GM18870 (cell line): ENCODE results near the gene HIP1R.
"Not testable (repeated sequence)": the region's sequence is repeated elsewhere in the genome, so short reads cannot be mapped to it uniquely, and the experiment has no call there.

Experiments
- ATAC-seq: cut with Tn5 transposase; IDR thresholded peaks from one replicate; pipeline ENCODE4 v1.9.1; 2021; ENCODE audit warnings: moderate library complexity; ENCODE audit not compliant: unreplicated experiment

The HIP1R gene

DNA sequence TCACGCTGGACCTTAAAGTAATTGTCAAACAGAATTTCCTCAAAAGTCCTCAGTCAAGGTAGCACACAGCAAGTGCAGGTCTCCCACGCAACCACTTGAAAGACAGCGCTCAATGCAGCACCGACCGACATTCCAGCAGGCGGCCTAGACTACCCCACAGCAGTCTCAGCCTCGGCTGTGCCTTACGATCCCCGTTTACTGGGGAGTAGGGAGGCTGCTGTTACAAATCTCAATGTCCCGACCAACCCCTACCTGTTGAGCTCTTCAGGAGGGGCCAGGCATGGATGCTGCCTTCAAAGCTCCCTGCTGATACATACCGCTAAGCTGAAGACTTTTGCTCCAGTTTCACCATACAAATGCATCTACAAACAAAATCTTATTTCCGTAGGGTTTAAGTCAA is 38.8 kb downstream of the HIP1R start:
- no peak for ATAC-seq

DNA sequence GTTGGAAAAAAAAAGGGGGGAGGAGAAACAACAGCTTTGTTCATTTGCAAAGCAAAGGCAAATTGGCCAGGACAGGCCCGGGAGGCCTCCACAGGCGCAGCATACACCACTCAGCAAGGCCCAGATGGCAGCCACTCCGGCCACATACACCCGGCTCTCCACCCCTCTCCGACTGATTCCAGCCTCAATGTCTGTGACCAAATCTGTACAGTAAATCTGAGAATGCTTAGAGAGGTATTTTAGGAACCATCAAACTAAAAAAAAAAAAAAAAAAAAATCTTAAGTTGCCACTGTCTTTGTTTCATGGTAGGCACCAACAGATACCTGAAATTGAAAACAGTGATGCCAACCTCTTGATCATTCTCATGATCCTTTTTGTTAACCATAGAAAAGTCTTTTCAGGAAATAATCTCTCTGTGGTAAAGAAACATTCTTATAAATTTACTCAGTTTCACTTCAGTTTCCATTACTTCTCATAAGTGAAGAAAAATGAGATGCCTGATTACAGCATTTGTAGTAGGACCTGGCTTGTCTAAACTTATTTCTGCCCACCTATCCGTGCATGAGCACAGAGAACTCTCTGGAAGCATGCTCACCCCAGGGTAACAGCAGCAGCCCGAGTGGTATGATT is 40.4 kb downstream of the HIP1R start:
- peak; percentile 63 for ATAC-seq

DNA sequence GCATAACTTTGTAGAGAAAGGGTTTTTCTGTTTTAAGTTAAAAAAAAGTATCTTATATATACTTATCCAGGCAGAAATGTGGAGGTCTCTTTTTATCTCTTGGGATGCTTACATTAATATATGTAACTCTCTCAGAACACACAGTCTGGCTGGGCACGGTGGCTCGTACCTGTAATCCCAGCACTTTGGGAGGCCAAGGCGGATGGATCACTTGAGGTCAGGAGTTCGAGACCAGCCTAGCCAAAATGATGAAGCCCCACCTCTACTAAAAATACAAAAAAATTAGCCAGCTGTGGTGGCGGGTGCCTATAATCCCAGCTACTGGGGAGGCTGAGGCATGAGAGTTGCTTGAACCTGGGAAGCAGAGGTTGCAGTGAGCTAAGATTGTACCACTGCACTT is 41.0 kb downstream of the HIP1R start:
- not testable (repeated sequence) for ATAC-seq

DNA sequence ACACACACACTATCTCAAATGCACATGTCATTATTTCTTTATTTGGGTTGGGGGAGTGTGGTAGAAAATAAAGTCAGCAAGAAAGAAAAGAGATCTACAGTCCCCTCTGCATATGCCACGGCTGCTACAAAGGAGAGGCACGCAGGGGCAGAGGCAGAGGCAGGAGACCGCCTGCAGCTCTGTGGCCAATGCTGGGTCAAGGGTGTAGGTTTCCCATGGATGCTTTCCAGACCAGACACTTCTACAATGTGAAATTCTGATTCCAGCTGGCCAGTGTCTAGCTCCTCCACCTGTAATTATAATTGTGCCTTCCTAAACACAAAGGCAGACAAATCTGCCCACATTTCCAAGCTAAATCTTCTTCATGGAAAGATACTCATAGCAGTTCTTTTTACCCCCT is 41.5 kb downstream of the HIP1R start:
- ATAC-seq: no peak

DNA sequence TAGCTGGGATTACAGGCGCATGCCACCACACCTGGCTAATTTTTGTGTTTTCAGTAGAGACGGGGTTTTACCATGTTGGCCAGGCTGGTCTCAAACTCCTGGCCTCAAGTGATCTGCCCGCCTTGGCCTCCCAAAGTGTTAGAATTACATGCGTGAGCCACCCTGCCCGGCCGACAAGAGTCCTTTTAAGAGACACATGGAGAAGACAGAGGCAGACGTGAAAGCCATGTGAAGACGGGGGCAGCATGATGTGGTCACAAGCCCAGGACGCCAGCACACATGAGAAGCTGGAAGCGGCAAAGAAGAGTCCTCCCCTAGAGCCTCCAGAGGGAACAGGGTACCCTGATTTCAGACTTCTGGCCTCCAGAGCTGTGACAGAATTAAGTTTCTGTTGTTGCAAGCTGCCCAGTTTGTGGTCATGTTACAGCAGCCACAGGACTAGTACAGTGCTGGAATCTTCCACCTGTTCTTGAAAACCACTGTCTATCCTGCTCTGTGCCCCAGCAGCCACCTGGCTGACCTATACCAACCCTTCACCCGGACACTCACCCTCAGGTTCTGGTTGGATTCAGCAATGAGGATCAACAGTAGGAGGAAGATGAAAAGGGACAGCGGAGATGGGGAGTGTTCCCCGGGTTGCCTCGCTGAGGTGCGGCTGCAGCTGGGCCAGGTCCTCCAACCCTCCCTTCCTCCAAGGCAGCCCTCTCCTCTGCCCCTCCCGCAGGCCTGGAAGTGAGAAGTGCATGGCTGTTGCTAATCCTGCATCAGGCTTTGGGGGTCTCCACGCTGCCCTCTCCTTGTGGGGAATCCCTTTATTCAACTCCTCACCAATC is 43.7 kb downstream of the HIP1R start:
- ATAC-seq: no peak

DNA sequence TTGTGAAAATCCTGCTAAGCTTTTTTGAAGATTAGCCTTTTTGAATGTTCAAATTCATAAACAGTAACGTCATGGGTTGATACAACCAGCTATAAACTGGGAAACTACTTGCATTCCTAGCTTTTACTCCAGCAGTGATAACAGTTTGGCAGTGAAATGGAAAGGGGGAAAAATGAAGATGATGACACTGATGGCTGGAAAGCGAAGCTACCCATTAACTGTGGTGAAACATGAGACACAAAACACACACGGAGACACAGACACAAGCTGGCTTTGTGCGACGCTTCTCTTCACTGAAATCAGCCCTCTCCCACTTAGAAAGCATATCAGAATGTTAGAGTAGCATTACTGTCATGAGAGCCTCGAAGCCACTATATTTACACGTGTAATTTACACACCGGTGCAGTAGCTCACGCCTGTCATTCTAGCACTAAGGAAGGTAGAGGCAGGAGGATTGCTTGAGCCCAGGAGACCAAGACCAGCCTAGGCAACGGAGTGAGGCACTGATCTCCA is 45.0 kb downstream of the HIP1R start:
- no peak for ATAC-seq

DNA sequence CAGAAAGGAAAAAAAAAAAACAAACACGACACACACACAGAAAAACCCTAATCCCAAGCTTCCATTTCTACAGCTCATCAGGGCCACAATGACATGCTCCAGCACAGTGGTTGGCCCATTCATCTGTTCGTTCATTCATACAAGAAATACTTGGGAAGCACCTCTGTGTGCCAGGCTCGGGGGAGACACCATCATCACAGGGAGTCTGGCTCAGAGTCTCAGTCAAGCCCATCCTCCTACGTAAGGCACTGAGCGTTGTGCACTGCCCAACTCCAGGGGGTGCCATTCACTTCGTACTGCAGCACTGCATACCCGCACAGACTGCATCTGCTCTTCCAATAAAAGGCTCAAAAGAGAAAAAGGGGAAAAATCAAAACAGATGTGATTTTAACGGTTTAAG is 45.4 kb downstream of the HIP1R start:
- no peak for ATAC-seq

DNA sequence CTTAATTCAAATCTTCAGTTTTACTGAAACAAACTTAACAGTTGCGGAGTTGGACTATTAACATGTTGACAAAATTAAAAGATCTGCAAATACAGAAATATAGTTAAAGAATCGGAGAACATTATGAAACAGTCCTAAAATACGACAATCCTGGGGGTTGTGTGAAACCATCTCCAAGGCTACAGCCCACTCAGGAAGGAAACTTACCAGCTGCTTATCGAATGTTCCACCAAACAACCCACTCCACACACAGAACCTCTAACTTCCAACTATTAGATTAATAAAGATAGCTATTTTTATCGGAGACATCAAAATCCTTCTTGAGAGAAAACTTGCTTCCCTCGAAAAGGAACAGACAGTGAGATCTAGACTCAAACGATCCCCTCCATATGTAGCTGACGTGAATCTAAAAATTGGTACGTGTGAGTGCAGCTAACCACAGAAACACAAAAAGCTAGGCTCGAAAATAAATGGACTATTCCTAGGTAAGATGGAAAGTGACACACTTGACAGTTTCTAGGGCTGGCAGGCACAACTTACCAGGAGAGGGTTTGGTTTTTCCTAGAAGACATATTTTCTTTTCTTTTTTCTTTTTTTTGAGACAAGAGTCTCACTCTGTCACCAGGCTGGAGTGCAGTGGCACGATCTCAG is 47.8 kb downstream of the HIP1R start:
- no peak for ATAC-seq

DNA sequence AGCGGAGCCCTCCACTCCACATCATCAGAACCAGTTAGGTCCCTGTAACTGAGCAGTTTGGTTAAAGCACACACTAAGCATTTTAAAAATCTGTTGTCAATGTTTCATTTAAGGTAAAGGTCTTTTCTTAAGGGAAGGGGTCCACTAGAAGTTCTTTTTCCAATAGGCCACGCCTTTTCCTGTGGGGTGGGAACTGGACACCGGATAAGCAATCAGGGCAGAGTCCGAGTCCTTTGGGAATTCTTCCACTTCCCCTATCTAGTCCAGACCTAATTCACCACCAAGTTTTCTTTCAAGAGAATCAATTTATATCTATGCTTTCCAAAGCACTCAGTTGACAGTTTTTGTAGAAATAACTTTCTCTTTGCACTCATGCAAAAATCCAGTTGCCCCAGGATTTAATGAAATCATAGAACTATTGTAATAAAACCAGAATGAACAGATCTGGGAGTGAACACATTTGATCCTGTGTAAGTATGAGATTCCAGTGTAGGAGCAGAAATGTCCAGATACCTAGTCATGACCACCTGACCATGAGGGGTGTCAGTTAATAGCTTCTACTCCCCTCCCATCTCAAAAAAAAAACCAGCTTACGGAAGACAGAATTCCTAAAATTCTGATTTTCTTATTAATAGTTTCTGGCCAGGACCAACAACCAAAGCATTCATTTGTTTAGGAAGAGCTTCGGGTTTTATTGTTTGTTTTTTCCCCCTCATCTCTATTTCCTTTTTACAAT is 49.0 kb downstream of the HIP1R start:
- ATAC-seq: no peak

DNA sequence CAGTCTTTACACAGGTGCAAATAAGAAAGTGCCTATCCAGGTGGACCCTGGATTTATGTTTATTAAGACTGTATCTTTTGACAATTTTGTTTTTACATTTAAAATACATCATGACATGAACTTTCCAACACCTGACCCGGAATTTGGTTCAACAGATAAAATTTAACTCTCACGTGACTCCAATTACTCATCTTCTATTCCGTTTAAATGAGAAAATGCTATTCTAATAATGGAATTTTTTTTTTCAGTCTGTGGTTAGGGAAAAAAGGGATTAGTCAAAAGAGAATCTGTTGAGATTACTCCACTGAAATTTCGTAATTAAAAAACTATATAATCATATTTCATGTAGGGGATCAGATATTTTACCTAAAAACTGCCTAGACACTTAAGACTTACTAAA is 49.6 kb downstream of the HIP1R start:
- ATAC-seq: no peak

DNA sequence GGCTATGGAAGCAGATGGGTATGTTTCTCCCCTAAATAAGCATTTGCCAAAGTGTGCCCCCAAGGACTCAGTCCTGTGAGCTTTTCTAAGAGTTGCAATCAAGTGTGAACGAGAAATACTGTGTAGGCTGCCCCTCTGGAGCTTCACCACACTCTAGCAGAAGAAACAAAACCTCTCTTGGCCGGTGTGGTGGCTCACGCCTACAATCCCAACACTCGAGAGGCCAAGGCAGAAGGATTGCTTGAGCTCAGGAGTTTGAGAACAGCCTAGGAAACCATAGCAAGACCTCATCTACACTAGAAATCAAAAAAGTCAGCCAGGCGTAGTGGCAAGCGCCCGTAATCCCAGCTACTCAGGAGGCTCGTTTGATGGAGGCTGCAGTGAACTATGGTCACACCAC is 50.9 kb downstream of the HIP1R start:
- no peak for ATAC-seq

DNA sequence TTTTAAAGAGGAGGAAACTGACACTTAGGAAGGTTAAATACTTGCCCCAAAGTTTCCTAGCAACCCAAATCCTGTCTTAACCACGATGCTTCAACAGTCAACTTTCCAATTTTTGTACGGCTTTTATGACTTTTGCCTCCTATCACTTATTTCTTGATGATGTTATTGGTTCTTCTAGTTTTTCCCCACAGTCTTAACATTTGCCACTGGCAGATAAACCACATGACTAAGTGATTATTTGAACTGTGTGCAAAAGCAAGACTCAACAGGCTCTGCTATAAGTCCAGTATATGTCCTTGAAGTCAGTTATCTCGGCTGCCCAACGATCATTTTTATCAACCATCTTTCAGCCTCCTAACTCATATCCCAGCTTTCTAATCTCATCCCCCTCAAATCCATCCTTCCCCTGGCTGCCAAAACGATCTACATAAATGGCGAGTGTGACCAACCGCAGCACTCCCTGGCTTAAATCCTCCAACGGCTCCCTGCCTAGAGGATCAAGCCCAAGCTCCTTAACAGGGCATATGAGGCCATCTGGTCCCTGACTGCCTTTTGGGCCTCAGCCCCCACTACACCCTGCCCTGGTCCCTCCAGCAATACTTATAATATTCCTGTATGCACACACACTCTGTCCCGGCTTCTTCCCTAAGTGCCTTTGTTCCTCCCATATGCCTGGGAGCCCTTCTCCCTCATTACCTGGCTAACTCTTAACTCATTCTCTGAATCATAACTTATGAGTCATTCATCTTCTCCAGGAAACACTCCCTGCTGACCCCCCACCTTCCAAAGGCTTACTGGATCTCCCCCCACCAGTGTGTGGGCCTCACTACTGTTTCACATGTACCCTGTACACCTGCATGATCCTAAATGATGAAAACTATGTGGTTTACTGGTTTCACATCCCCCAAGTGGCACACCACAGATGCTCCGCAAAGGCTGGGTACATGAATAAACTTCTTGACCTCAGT is 51.9 kb downstream of the HIP1R start:
- ATAC-seq: peak; percentile 83

DNA sequence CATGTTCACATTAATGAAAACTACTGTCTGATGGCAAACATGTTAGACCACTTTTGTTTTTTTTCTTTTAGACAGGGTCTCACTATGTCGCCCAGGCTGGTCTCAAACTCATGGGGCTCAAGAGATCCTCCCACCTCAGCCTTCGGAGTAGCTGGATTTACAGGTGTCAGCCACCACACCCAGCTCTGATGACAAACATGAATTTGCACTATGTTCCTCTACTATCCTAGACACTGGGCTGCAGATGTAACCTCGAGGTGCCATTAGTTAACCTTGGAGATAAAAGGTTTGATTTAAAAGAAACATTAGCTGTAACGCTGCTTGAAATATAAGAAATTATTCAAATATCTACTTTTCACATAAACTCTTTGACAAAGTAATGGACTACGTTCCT is 52.6 kb downstream of the HIP1R start:
- peak; percentile 23 for ATAC-seq

DNA sequence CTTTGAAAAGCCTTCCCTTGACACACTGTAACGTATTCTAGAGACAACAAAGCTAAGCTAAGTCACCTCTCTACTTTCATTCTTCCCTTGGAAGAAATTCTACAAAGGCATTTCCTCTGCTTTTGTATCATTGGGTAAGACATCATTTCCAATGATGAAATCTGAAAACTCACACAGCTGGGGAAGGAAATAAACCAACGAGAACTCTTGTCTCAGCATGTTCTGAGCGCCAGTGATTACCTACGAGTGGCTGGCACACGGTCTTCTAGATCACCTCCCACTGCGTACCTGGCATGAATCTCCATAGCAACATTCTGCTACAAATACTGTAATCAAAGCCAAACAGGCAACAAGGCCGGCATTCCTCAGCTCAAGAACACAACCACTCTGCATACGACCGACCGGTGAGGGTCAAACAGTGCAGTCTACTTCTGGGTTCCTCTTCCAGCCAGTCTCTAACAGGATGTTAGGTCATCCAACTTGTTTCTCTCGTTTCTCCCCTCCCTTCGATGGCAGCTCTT is 53.0 kb downstream of the HIP1R start:
- ATAC-seq: no peak

DNA sequence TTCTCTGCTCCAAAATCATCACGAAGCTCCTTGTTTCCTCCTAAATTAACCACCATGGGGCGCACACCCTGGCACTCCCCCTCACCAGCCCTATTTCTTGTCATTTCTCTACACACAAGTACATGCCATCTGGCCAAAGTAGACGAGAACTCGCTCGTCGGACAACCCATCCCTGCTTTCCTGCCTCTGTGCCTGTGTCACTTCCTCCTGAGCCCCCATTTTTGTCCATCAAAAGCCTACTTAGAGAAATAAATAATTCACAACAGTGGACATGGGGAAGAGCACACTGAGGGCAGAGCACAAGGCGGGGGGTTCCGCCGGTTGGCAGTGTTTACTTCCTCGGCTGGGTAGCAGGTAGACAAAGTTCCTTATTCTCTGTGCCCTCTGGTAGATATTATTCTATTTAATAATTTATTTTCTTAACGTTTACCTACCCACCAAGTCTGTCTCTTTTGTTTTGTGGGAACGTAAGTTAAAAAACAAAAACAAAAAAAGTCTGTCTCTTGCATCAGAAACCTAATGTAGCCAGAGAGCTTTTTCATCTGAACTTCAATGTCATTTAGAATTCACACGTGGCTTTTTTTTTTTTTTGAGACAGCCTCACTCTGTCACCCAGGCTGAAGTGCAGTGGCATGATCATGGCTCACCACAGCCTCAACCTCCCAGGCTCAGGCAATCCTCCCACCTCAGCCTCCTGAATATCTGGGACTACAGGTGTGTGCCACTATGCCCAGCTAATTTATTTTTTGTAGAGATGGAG is 54.7 kb downstream of the HIP1R start:
- ATAC-seq: no peak

DNA sequence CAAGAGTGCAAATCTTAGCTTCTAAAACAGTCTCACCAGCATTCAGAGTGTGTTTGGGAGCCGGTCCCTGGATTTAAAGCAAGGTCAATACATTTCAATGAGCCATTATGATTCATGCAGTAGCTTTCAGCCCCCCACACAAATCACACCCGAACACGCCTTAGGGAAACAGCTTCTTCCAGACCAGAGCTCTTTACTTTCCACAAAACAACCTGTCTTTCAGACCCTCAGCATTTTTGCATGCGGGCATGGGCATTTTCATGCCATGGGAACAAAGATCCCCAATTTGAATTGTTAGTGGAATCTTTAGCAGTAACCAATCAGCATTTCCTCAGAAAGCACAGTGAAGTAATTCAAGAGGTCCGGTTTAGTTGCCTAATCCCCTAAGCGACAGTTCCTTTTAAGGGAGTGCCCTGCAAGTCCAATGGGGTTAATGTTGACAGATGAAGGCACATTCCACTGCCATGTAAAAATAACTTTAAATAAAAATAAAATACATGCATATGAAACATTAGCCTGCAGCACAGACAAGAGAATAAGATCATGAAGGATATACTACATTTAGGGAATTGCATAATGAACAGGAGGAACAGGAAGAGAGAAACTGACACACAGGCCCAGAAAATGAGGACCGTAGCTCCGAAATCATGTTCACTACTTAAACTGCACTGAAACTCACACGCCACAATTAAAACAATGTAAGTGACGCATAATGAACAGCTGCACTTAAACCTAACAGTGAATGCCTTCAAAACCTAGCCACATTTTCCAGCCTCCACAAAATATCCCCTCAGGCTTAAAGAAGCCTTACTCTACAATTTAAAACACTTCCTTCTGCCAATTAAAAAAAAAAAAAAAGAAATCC is 56.6 kb downstream of the HIP1R start:
- ATAC-seq: no peak

DNA sequence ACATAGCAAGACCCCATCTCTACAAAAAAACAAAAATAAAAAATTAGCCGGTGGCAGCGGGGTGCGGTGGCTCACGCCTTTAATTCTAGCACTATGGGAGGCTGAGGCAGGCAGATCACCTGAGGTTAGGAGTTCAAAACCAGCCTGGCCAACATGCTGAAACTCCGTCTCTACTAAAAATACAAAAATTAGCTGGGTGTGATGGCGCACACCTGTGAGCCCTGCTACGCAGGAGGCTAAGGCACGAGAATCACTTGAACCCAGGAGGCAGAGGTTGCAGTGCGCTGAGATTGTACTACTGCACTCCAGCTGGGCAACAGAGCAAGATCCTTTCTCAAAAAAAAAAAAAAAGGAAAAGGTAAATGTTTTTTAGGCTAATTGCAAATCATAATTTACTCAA is 57.5 kb downstream of the HIP1R start:
- ATAC-seq: not testable (repeated sequence)
